Measurements from ENCODE around the gene GALNT12. TPM values are rescaled to one million over a fixed set of nuclear protein-coding genes. Genes with fewer than 3 reads are reported as not detected.

Gene GALNT12
- total RNA-seq, 1 donor from 2014 or later = 10.2 TPM

- TF ChIP-seq CTCF (IDR thresholded peaks at IDR 0.05; ENCODE audit: insufficient read depth, low read length, poor library complexity, severe bottlenecking) = no peak
- DNase-seq (ENCODE audit: low read depth) = no peak
- Histone ChIP-seq H3K27me3 (ENCODE audit: control insufficient read depth, insufficient read depth, low read length) (no peaks in the 10 kb centered on the region), H3K36me3 (ENCODE audit: control insufficient read depth, insufficient read depth, low read length) (no peaks in the 10 kb centered on the region), H3K4me3 (ENCODE audit: low read depth, low read length) (no peak overlapping the region)
Measured at GRCh38 chr9:98864281-98865174, 57.1 kb downstream of the GALNT12 start.

DNA sequence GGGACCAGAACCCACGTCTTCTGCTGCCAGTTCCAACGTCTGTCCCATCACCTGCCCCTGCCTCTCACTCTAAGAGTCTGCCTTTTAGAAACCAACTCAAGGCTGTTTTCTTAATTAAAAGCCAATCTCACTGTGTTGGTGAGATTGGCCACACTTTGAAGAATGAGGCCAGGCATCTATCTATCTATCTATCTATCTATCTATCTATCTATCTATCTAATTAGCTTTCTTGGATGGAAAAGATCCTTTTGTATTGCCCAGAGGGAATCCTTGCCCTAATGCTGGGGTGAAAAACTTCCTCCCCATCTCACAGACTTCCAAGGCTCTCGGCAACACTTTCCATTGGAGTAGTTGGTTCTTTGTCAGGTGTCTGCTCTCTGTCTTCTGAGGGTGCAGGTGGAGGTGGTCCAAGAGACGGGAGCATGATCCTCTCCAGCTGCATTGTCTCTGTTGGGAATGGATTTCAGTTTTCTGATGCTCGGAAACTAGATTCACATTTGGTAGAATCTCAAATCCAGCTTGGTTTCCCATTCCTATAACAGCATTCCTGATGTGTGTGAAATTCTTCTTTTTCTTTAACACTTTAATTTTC is 57.9 kb downstream of the GALNT12 start:
- no peak for TF ChIP-seq CTCF (IDR thresholded peaks at IDR 0.05; ENCODE audit: insufficient read depth, low read length, poor library complexity, severe bottlenecking)
- H3K36me3 ChIP-seq (ENCODE audit: control insufficient read depth, insufficient read depth, low read length) = no peaks in the 10 kb centered on the region
- no peaks in the 10 kb centered on the region for H3K27me3 ChIP-seq (ENCODE audit: control insufficient read depth, insufficient read depth, low read length)
- DNase-seq (ENCODE audit: low read depth) = no peak
- H3K4me3 ChIP-seq (ENCODE audit: low read depth, low read length) = no peak overlapping the region

- H3K4me3 ChIP-seq (ENCODE audit: low read depth, low read length) = no peak overlapping the region
- H3K36me3 ChIP-seq (ENCODE audit: control insufficient read depth, insufficient read depth, low read length) = no peaks in the 10 kb centered on the region
- H3K27me3 ChIP-seq (ENCODE audit: control insufficient read depth, insufficient read depth, low read length) = peaks cover 3% of the 10 kb centered on the region
- DNase-seq (ENCODE audit: low read depth) = no peak
- no peak for TF ChIP-seq CTCF (IDR thresholded peaks at IDR 0.05; ENCODE audit: insufficient read depth, low read length, poor library complexity, severe bottlenecking)
Measured at GRCh38 chr9:98866435-98867102, 59.1 kb downstream of the GALNT12 start.

GRCh38 chr9:98867103-98867428 is 59.6 kb downstream of the GALNT12 start:
- no peaks in the 10 kb centered on the region for H3K36me3 ChIP-seq (ENCODE audit: control insufficient read depth, insufficient read depth, low read length)
- DNase-seq (ENCODE audit: low read depth) = no peak
- TF ChIP-seq CTCF (IDR thresholded peaks at IDR 0.05; ENCODE audit: insufficient read depth, low read length, poor library complexity, severe bottlenecking) = no peak
- no peak overlapping the region for H3K4me3 ChIP-seq (ENCODE audit: low read depth, low read length)
- H3K27me3 ChIP-seq (ENCODE audit: control insufficient read depth, insufficient read depth, low read length) = peaks cover 5% of the 10 kb centered on the region

- no peak for DNase-seq (ENCODE audit: low read depth)
- no peaks in the 10 kb centered on the region for H3K36me3 ChIP-seq (ENCODE audit: control insufficient read depth, insufficient read depth, low read length)
- peaks cover 5% of the 10 kb centered on the region for H3K27me3 ChIP-seq (ENCODE audit: control insufficient read depth, insufficient read depth, low read length)
- no peak overlapping the region for H3K4me3 ChIP-seq (ENCODE audit: low read depth, low read length)
- TF ChIP-seq CTCF (IDR thresholded peaks at IDR 0.05; ENCODE audit: insufficient read depth, low read length, poor library complexity, severe bottlenecking) = no peak
Measured at GRCh38 chr9:98867429-98868168, 60.1 kb downstream of the GALNT12 start.
